ENCODE data around the gene CDC42EP3.

- TF ChIP-seq CTCF (conservative IDR thresholded peaks at IDR 0.05 in 1 of 2, IDR thresholded peaks at IDR 0.05 in 1 of 2; ENCODE audit: extremely low read depth in 1 of 2, insufficient read depth in 1 of 2, low read depth in 1 of 2, low read length in 2 of 2): no peak
- TF ChIP-seq EZH2 (IDR thresholded peaks at IDR 0.05; ENCODE audit: borderline replicate concordance, low read length): no peak
Measured at GRCh38 chr2:37593694-37594093, 77.7 kb downstream of the CDC42EP3 start.
